ENCODE results near the gene NFIB. TPM values are rescaled to one million over a fixed set of nuclear protein-coding genes. Genes with fewer than 3 reads are reported as not detected.

Gene NFIB
- total RNA-seq, 1 donor from 2014 or later = not detected

- intact Hi-C loops (cut with micrococcal nuclease) = no loop called here
Observed at GRCh38 chr9:14158916-14159315, 155.0 kb downstream of the NFIB start.

GRCh38 chr9:14158136-14158813 lies 155.7 kb downstream of the NFIB start:
- intact Hi-C loops (cut with micrococcal nuclease) = no loop called here

GRCh38 chr9:14157191-14157590 lies 156.8 kb downstream of the NFIB start:
- intact Hi-C loops (cut with micrococcal nuclease) = no loop called here

GRCh38 chr9:14156046-14156445 lies 157.9 kb downstream of the NFIB start:
- intact Hi-C loops (cut with micrococcal nuclease) = no loop called here

GRCh38 chr9:14155237-14155636 lies 158.7 kb downstream of the NFIB start:
- intact Hi-C loops (cut with micrococcal nuclease) = no loop called here

- intact Hi-C loops (cut with micrococcal nuclease) = no loop called here
Observed at GRCh38 chr9:14153310-14153720, 160.6 kb downstream of the NFIB start.

GRCh38 chr9:14151451-14151850 lies 162.5 kb downstream of the NFIB start:
- intact Hi-C loops (cut with micrococcal nuclease) = no loop called here

- intact Hi-C loops (cut with micrococcal nuclease) = no loop called here
Observed at GRCh38 chr9:14148501-14149103, 165.3 kb downstream of the NFIB start.

GRCh38 chr9:14147738-14148137 lies 166.2 kb downstream of the NFIB start:
- intact Hi-C loops (cut with micrococcal nuclease) = no loop called here

- intact Hi-C loops (cut with micrococcal nuclease) = no loop called here
Observed at GRCh38 chr9:14146201-14146874, 167.6 kb downstream of the NFIB start.

- intact Hi-C loops (cut with micrococcal nuclease) = no loop called here
Observed at GRCh38 chr9:14144215-14144614, 169.7 kb downstream of the NFIB start.

GRCh38 chr9:14141699-14142098 lies 172.2 kb downstream of the NFIB start:
- intact Hi-C loops (cut with micrococcal nuclease) = no loop called here

- intact Hi-C loops (cut with micrococcal nuclease) = no loop called here
Observed at GRCh38 chr9:14140096-14140697, 173.7 kb downstream of the NFIB start.

- intact Hi-C loops (cut with micrococcal nuclease) = no loop called here
Observed at GRCh38 chr9:14139287-14139686, 174.7 kb downstream of the NFIB start.

GRCh38 chr9:14136646-14137370 lies 177.1 kb downstream of the NFIB start:
- intact Hi-C loops (cut with micrococcal nuclease) = no loop called here

GRCh38 chr9:14136047-14136635 lies 177.8 kb downstream of the NFIB start:
- intact Hi-C loops (cut with micrococcal nuclease) = no loop called here

GRCh38 chr9:14135421-14135820 lies 178.5 kb downstream of the NFIB start:
- intact Hi-C loops (cut with micrococcal nuclease) = no loop called here

GRCh38 chr9:14133394-14133793 lies 180.5 kb downstream of the NFIB start:
- intact Hi-C loops (cut with micrococcal nuclease) = no loop called here

GRCh38 chr9:14132775-14133174 lies 181.2 kb downstream of the NFIB start:
- intact Hi-C loops (cut with micrococcal nuclease) = no loop called here

- intact Hi-C loops (cut with micrococcal nuclease) = no loop called here
Observed at GRCh38 chr9:14131356-14132088, 182.4 kb downstream of the NFIB start.

GRCh38 chr9:14127656-14128055 lies 186.3 kb downstream of the NFIB start:
- intact Hi-C loops (cut with micrococcal nuclease) = no loop called here
